ENCODE measurements around the gene MB.

- TF ChIP-seq EZH2 (IDR thresholded peaks at IDR 0.05) (no peak), CTCF (IDR thresholded peaks at IDR 0.05 in 2 of 3, conservative IDR thresholded peaks at IDR 0.05 in 1 of 3; ENCODE audit: borderline replicate concordance in 1 of 3, insufficient read depth in 1 of 3, low read depth in 2 of 3, low read length in 2 of 3) (no peak), POLR2AphosphoS5 (IDR thresholded peaks at IDR 0.05; ENCODE audit: low read depth, low read length) (no peak), REST (IDR thresholded peaks at IDR 0.05; ENCODE audit: low read depth) (no peak), FOSL1 (IDR thresholded peaks at IDR 0.05; ENCODE audit: low read depth) (no peak), SP1 (IDR thresholded peaks at IDR 0.05; ENCODE audit: low read depth) (no peak), POLR2A (IDR thresholded peaks at IDR 0.05; ENCODE audit: borderline replicate concordance, extremely low read depth, insufficient read depth, insufficient read length) (no peak)
Observed at GRCh38 chr22:35596821-35597220, 20.3 kb downstream of the MB start.
